Heart right ventricle (tissue), 16 donors: Measurements from ENCODE around the gene C11orf42. TPM values are rescaled to one million over a fixed set of nuclear protein-coding genes. Genes with fewer than 3 reads are reported as not detected.
"Not testable (repeated sequence)": the region's sequence is repeated elsewhere in the genome, so short reads cannot be mapped to it uniquely, and the experiment has no call there.

Experiments used
- ATAC-seq, 8 donors: fragments of 200-7000 bp; cut with Tn5 transposase; one replicate each; pipeline ENCODE4 v1.9.1; 2020; ENCODE audit warnings: mild to moderate bottlenecking in 8 of 8, moderate library complexity in 8 of 8, moderate number of reproducible peaks in 1 of 8
- DNase-seq, 2 donors: peaks; one replicate each; pipeline ENCODE4 v3.0.0-alpha.2; 2020
- H3K27ac ChIP-seq, 10 donors: fragments of 200-600 bp; sonication (generic) in 2 of 10; one replicate each; pipeline versions ENCODE4 v1.5.0 to v1.8.0; 2020 to 2022; ENCODE audit warnings: mild to moderate bottlenecking in 3 of 10
- H3K27me3 ChIP-seq, 7 donors: fragments of 200-600 bp; one replicate each; pipeline ENCODE4 v1.8.0; 2021 to 2022; ENCODE audit warnings: mild to moderate bottlenecking in 2 of 7
- H3K36me3 ChIP-seq, 9 donors: fragments of 200-600 bp; sonication (generic) in 1 of 9; one replicate each; pipeline versions ENCODE4 v1.5.0 to v1.8.0; 2020 to 2022; ENCODE audit warnings: mild to moderate bottlenecking in 2 of 9
- H3K4me1 ChIP-seq, 9 donors: fragments of 200-600 bp; sonication (generic) in 1 of 9; one replicate each; pipeline versions ENCODE4 v1.5.0 to v1.8.0; 2020 to 2022; ENCODE audit warnings: mild to moderate bottlenecking in 4 of 9
- H3K4me3 ChIP-seq, 10 donors: fragments of 200-600 bp; sonication (generic) in 2 of 10; one replicate each; pipeline versions ENCODE4 v1.5.0 to v1.8.0; 2020 to 2022; ENCODE audit warnings: mild to moderate bottlenecking in 7 of 10, moderate library complexity in 2 of 10
- H3K9me3 ChIP-seq, 11 donors: fragments of 200-600 bp in 10 of 11; sonication (generic) in 2 of 11; one replicate each; pipeline versions ENCODE4 v1.5.0 to v1.8.0; 2013 to 2022; ENCODE audit warnings: mild to moderate bottlenecking in 2 of 11, control low read depth in 1 of 11, moderate library complexity in 1 of 11
- CTCF ChIP-seq, 9 donors: fragments of 200-600 bp; sonication (generic) in 2 of 9; IDR thresholded peaks; one replicate each; pipeline versions ENCODE4 v1.5.0 to v1.8.0; 2021 to 2022; ENCODE audit warnings: antibody characterized with exemption in 9 of 9, mild to moderate bottlenecking in 5 of 9, moderate library complexity in 1 of 9
- WGBS, 2 donors: extraction: QIAGEN DNeasy Blood & Tissue Kit; methylation state at CpG; one replicate each; pipeline ENCODE4 v1.1.7; 2013; ENCODE audit warnings: inconsistent platforms in 1 of 2; 5-methylcytosine and 5-hydroxymethylcytosine counted together
- intact Hi-C, 10 donors: fragments of 100-400 bp; cut with DNase I; formaldehyde crosslinking; loops; one replicate each; pipeline versions ENCODE4 v1.11.1 to v1.14.2; 2022
- polyA plus RNA-seq, 2 donors: library from polyadenylated mRNA; stranded (reverse); fragments of 200-250 nt; gene quantifications; one replicate each; pipeline ENCODE4 v1.2.3, GENCODE V29; 2013
- total RNA-seq, 10 donors: library from RNA; stranded (reverse); fragmentation: NEBNext Ultra II Directional in 3 of 10; extraction: Animal tissue kit (Norgen Biotek cat#: 25700) in 3 of 10; gene quantifications; one replicate each; pipeline versions ENCODE4 v1.2.1 to v1.2.4, GENCODE V29; 2021 to 2023
- donor health status: Arrhythmogenic right ventricular cardiomyopathy.
- donor health status: ischemic (EF 13 %, LVEDD 7.1; RV severe dilation, severe dysfunction).
- donor health status: healthy with polysubstance abuse.
- donor health status: DM: no; HTN: yes; CAD: no.
- donor health status: DM: no; HTN: no; CAD: no.
- donor health status: ischemic (EF 25% LVEDD 6.9; RV normal size, moderate dysfunction).
- donor health status: ischemic (EF 25% LVEDD 5.7; RV mildly dilated, moderate dysfunction).
- donor health status: healthy.
- donor health status: DM: yes; HTN: yes; CAD: no.
- donor health status: Ischemic cardiomyopathy.
- donor health status: ischemic (EF 35%, LVEDD 5.7; RV mildly dilated, moderate dysfunction).
- donor health status: nonischemic (EF 11% LVEDD 7.7; RV severe dilation, severe dysfunction).
- donor health status: DM: yes; HTN: yes; CAD: no.
- donor health status: PGD.
- donor health status: ischemic (EF 29% LVEDD 5.4; RV normal size, mild dysfunction).
- donor health status: nonischemic (EF 23%, LVEDD 6.1; RV moderate dilation, normal function).

The C11orf42 gene
- total and polyA plus RNA-seq, 12 donors, result not detected

GRCh38 chr11:6245536-6245935 lies 40.2 kb downstream of the C11orf42 start:
- Histone ChIP-seq H3K4me1 (peaks cover 0 to 15% (median 6%) of the 10 kb centered on the region in 9 donors), H3K36me3 (no peaks in the 10 kb centered on the region), H3K27me3 (no peaks in the 10 kb centered on the region), H3K9me3 (peaks cover 0 to 5% (median 0%) of the 10 kb centered on the region in 11 donors), H3K4me3 (no peak overlapping the region), H3K27ac (no peak overlapping the region)
- 95 to 98% methylated on average over 2 of the region's 2 CpGs for WGBS, 2 donors
- DNase-seq (no peak), ATAC-seq (no peak)
- intact Hi-C loops, result loop anchor here in 2 of 10 donors (5.0 kb wide), 1 partner anchor 107 kb away; no protein-coding TSS in a partner anchor
- no peak for TF ChIP-seq CTCF (IDR thresholded peaks at IDR 0.05)

- 73 to 93% methylated on average over 1 of the region's 1 CpG for WGBS, 2 donors
- H3K4me1 ChIP-seq, result peaks cover 0 to 27% (median 6%) of the 10 kb centered on the region in 9 donors
- intact Hi-C loops, result loop anchor here in 2 of 10 donors (5.0 kb wide), 1 partner anchor 104 kb away; no protein-coding TSS in a partner anchor
- peaks cover 0 to 5% (median 0%) of the 10 kb centered on the region in 11 donors for H3K9me3 ChIP-seq
- H3K27me3 ChIP-seq, result no peaks in the 10 kb centered on the region
- H3K36me3 ChIP-seq, result no peaks in the 10 kb centered on the region
- H3K27ac ChIP-seq, result no peak overlapping the region
- no peak overlapping the region for H3K4me3 ChIP-seq
- ATAC-seq (peak in 1 of 8 donors; percentile 17), DNase-seq (no peak)
- no peak for TF ChIP-seq CTCF (IDR thresholded peaks at IDR 0.05)
Observed at GRCh38 chr11:6248248-6248647, 42.9 kb downstream of the C11orf42 start.

GRCh38 chr11:6248897-6249296 lies 43.5 kb downstream of the C11orf42 start:
- H3K27ac ChIP-seq, H3K4me3 ChIP-seq, H3K9me3 ChIP-seq, H3K36me3 ChIP-seq, H3K27me3 ChIP-seq, DNase-seq, ATAC-seq: not testable (repeated sequence)
- peaks cover 0 to 27% (median 6%) of the 10 kb centered on the region in 9 donors for H3K4me1 ChIP-seq
- WGBS, 2 donors, result 95 to 96% methylated on average over 3 of the region's 3 CpGs
- intact Hi-C loops, result loop anchor here in 2 of 10 donors (5.0 kb wide), 1 partner anchor 103 kb away; no protein-coding TSS in a partner anchor

GRCh38 chr11:6249770-6250555 lies 44.6 kb downstream of the C11orf42 start:
- intact Hi-C loops, result loop anchor here in 8 of 10 donors (2.0 to 10.0 kb wide), 7 partner anchors 42 to 113 kb away; no protein-coding TSS in a partner anchor
- WGBS, 2 donors, result 41 to 48% methylated on average over 3 of the region's 3 CpGs
- H3K27me3 ChIP-seq, result no peaks in the 10 kb centered on the region
- DNase-seq (peak; percentile 60 to 73), ATAC-seq (peak in 7 of 8 donors; percentile 47 to 91 (median 77))
- peak overlapping the region in 2 of 10 donors; percentile 4 to 10 for H3K27ac ChIP-seq
- H3K4me1 ChIP-seq, result peaks cover 0 to 27% (median 6%) of the 10 kb centered on the region in 9 donors
- H3K9me3 ChIP-seq, result peaks cover 0 to 5% (median 0%) of the 10 kb centered on the region in 11 donors
- no peaks in the 10 kb centered on the region for H3K36me3 ChIP-seq
- H3K4me3 ChIP-seq, result no peak overlapping the region
- TF ChIP-seq CTCF (IDR thresholded peaks at IDR 0.05), result no peak
